Endodermal cell (in vitro differentiated cells): Measurements from ENCODE around the gene MOGAT1. TPM values are rescaled to one million over a fixed set of nuclear protein-coding genes. Genes with fewer than 3 reads are reported as not detected.

Experiments
- DNase-seq: peaks from one replicate; pipeline ENCODE4 v3.0.0-alpha.2; 2017
- H3K27ac ChIP-seq: 2 replicates; pipeline ENCODE4 v1.5.1; 2013; ENCODE audit warnings: mild to moderate bottlenecking, low read depth, low read length, moderate library complexity
- H3K27me3 ChIP-seq: 2 replicates; pipeline ENCODE4 v1.6.1; 2013; ENCODE audit warnings: mild to moderate bottlenecking, low read length, moderate library complexity; ENCODE audit not compliant: insufficient read depth, control insufficient read depth, poor library complexity, severe bottlenecking
- H3K36me3 ChIP-seq: 2 replicates; pipeline ENCODE4 v1.7.0; 2013; ENCODE audit warnings: mild to moderate bottlenecking, low read length, moderate library complexity; ENCODE audit not compliant: control insufficient read depth, insufficient read depth
- H3K4me1 ChIP-seq: one replicate; pipeline ENCODE4 v1.7.0; 2013; ENCODE audit warnings: low read length; ENCODE audit not compliant: control insufficient read depth, insufficient read depth
- H3K4me3 ChIP-seq: 2 replicates; pipeline ENCODE4 v1.5.1; 2013; ENCODE audit warnings: mild to moderate bottlenecking, low read length, moderate library complexity
- H3K9ac ChIP-seq: 2 replicates; pipeline ENCODE4 v1.6.1; 2013; ENCODE audit warnings: mild to moderate bottlenecking, low read length, moderate library complexity; ENCODE audit not compliant: poor library complexity, severe bottlenecking; ENCODE audit errors: extremely low read depth
- H3K9me3 ChIP-seq: 2 replicates; pipeline ENCODE4 v1.6.1; 2013; ENCODE audit warnings: mild to moderate bottlenecking, low read length, moderate library complexity; ENCODE audit not compliant: control insufficient read depth
- H3K27ac Mint-ChIP-seq: 2 replicates; pipeline ENCODE4 v1.8.0; 2020; ENCODE audit warnings: mixed read lengths
- H3K27me3 Mint-ChIP-seq: 2 replicates; pipeline ENCODE4 v1.8.0; 2021; ENCODE audit warnings: mild to moderate bottlenecking, mixed read lengths; ENCODE audit not compliant: insufficient read depth
- H3K36me3 Mint-ChIP-seq: 2 replicates; pipeline ENCODE4 v1.8.0; 2020; ENCODE audit warnings: low read depth, mixed read lengths
- H3K4me1 Mint-ChIP-seq: 2 replicates; pipeline ENCODE4 v1.8.0; 2020; ENCODE audit warnings: mixed read lengths
- H3K4me3 Mint-ChIP-seq: 2 replicates; pipeline ENCODE4 v1.8.0; 2020; ENCODE audit warnings: mild to moderate bottlenecking, moderate library complexity, mixed read lengths
- H3K9me3 Mint-ChIP-seq: 2 replicates; pipeline ENCODE4 v1.8.0; 2020; ENCODE audit warnings: mild to moderate bottlenecking, mixed read lengths
- WGBS, 2 experiments: methylation state at CpG; one replicate each; pipeline versions ENCODE4 v1.1.5 to v1.1.7; 2013; ENCODE audit warnings: missing lambda C conversion rate in 2 of 2, mixed read lengths in 1 of 2; ENCODE audit not compliant: insufficient coverage in 1 of 2, insufficient read length in 1 of 2; 5-methylcytosine and 5-hydroxymethylcytosine counted together
- total RNA-seq, 2 donors: library from RNA; stranded (reverse); fragmentation: NEBNext Ultra II Directional in 1 of 2; extraction: Animal tissue kit (Norgen Biotek cat#: 25700) in 1 of 2; gene quantifications; 2 replicates in 1 of 2; 3 replicates in 1 of 2; pipeline ENCODE4 v1.2.1, GENCODE V29; 2021
- TF ChIP-seq, protein P1 (sequence below): fragments of 200-600 bp; sonication (generic); conservative IDR thresholded peaks from 2 replicates; pipeline ENCODE4 v1.5.0; 2021; ENCODE audit warnings: antibody characterized with exemption, mild to moderate bottlenecking

The MOGAT1 gene
- total RNA-seq, 2 donors from 2014 or later: not detected

DNA sequence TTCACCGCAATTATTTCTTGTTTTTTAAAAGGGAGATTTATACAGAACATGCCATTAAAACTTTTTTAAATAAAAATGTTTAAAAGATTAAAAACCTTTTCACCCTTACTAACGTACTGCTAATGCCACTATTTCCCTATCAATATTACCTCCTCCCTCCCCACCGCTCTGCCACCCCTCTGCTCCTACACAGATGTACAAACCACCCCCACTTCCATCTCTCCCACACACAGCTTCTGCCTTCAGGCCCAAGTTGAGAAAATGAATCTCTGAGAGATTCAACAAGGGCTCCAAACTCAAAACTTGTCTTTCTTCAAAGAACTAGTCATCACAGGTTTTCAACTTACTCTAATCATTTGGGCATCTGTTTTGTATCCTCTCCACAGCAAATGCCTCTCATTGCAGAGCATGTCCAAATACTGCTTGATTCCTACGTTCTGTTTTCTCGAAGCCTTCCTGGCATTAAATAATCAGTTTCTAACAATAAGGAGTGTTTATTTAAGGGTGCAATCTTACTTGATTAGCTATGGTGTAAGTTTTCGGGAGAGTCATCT is 47.6 kb upstream of the MOGAT1 start:
- Mint-ChIP-seq H3K27me3 (no peaks in the 10 kb centered on the region), H3K9me3 (no peaks in the 10 kb centered on the region), H3K36me3 (peaks cover 39% of the 10 kb centered on the region), H3K4me3 (no peak overlapping the region), H3K27ac (no peak overlapping the region), H3K4me1 (no peaks in the 10 kb centered on the region)
- H3K9me3 ChIP-seq: no peaks in the 10 kb centered on the region
- H3K9ac ChIP-seq: no peak overlapping the region
- no peak overlapping the region for H3K4me3 ChIP-seq
- H3K27me3 ChIP-seq: no peaks in the 10 kb centered on the region
- no peaks in the 10 kb centered on the region for H3K4me1 ChIP-seq
- TF ChIP-seq, protein P1, sequence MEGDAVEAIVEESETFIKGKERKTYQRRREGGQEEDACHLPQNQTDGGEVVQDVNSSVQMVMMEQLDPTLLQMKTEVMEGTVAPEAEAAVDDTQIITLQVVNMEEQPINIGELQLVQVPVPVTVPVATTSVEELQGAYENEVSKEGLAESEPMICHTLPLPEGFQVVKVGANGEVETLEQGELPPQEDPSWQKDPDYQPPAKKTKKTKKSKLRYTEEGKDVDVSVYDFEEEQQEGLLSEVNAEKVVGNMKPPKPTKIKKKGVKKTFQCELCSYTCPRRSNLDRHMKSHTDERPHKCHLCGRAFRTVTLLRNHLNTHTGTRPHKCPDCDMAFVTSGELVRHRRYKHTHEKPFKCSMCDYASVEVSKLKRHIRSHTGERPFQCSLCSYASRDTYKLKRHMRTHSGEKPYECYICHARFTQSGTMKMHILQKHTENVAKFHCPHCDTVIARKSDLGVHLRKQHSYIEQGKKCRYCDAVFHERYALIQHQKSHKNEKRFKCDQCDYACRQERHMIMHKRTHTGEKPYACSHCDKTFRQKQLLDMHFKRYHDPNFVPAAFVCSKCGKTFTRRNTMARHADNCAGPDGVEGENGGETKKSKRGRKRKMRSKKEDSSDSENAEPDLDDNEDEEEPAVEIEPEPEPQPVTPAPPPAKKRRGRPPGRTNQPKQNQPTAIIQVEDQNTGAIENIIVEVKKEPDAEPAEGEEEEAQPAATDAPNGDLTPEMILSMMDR: no peak
- no peak overlapping the region for H3K27ac ChIP-seq
- 97 to 100% methylated on average over 2 to 6 of the region's 6 CpGs for WGBS, 2 experiments
- no peak for DNase-seq
- H3K36me3 ChIP-seq: peaks cover 63% of the 10 kb centered on the region

DNA sequence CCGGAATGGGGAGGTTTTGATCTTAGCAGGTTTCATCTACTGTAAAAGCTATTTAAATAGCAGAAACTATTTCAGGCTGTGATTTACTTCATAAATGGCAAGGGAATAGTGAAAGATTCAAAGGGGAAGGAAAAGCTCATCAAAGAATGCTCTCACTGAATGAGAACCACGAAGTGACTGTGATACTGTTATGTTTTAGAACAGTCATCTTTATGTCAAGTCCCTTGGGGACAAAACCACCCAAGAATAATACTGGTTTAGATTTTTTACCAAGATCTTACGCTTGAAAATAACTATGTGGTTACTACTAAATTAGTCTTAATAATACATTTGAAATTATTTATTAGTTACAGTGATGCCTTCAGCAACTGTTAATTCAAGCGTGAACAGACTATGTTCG is 43.7 kb upstream of the MOGAT1 start:
- TF ChIP-seq, protein P1: no peak
- Histone ChIP-seq H3K9me3 (no peaks in the 10 kb centered on the region), H3K27ac (no peak overlapping the region), H3K9ac (no peak overlapping the region), H3K36me3 (peaks cover 72% of the 10 kb centered on the region), H3K4me1 (no peaks in the 10 kb centered on the region), H3K27me3 (no peaks in the 10 kb centered on the region), H3K4me3 (no peak overlapping the region)
- no peak for DNase-seq
- Mint-ChIP-seq H3K4me3 (no peak overlapping the region), H3K27ac (no peak overlapping the region), H3K27me3 (no peaks in the 10 kb centered on the region), H3K9me3 (no peaks in the 10 kb centered on the region), H3K4me1 (no peaks in the 10 kb centered on the region), H3K36me3 (peaks cover 59% of the 10 kb centered on the region)
- WGBS, 2 experiments: 97 to 100% methylated on average over 1 to 3 of the region's 5 CpGs

DNA sequence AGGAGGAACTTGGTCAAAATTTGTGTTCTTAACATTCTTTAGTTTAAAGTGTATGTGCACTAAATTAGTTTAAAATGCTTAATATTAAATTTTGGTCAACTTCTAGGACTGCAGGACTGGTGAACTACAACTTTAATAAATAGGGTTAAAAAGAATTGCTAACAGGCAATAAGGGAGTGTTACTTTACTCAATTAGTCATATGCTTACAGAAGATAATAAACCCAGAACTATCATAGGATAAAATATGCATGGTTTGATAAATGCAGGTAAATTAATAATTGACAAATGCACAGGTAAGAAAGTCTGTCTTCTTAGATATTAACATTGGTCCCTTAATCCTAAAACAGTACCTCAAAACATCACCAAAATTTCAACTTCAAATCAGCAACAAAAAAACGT is 36.2 kb upstream of the MOGAT1 start:
- no peak for DNase-seq
- Histone ChIP-seq H3K4me1 (no peaks in the 10 kb centered on the region), H3K4me3 (no peak overlapping the region), H3K27ac (no peak overlapping the region), H3K36me3 (peaks cover 82% of the 10 kb centered on the region), H3K27me3 (no peaks in the 10 kb centered on the region), H3K9ac (no peak overlapping the region), H3K9me3 (no peaks in the 10 kb centered on the region)
- Mint-ChIP-seq H3K9me3 (peaks cover 1% of the 10 kb centered on the region), H3K27me3 (no peaks in the 10 kb centered on the region), H3K36me3 (peaks cover 63% of the 10 kb centered on the region), H3K4me3 (no peak overlapping the region), H3K4me1 (no peaks in the 10 kb centered on the region), H3K27ac (no peak overlapping the region)
- 80 to 100% methylated on average over 1 of the region's 1 CpG for WGBS, 2 experiments
- TF ChIP-seq, protein P1: no peak
